Type B pancreatic cell (in vitro differentiated cells): Measurements from ENCODE around the gene RAP1GAP. TPM values are rescaled to one million over a fixed set of nuclear protein-coding genes. Genes with fewer than 3 reads are reported as not detected.
A peak's percentile ranks its signal among the peaks of the same experiment; 100 is the strongest.

Source experiments
- DNase-seq: peaks from one replicate; pipeline ENCODE4 v3.0.0; 2021; ENCODE audit warnings: mixed read lengths; ENCODE audit not compliant: unreplicated experiment; ENCODE audit errors: extremely low spot score
- H3K27ac Mint-ChIP-seq: 2 replicates; pipeline ENCODE4 v1.8.0; 2021; ENCODE audit warnings: mild to moderate bottlenecking, mixed read lengths
- H3K27me3 Mint-ChIP-seq: 2 replicates; pipeline ENCODE4 v1.8.0; 2021; ENCODE audit warnings: mixed read lengths
- H3K36me3 Mint-ChIP-seq: 2 replicates; pipeline ENCODE4 v1.8.0; 2021; ENCODE audit warnings: mixed read lengths
- H3K4me1 Mint-ChIP-seq: one replicate; pipeline ENCODE4 v1.8.0; 2021; ENCODE audit warnings: mixed read lengths; ENCODE audit not compliant: unreplicated experiment
- H3K4me3 Mint-ChIP-seq: 2 replicates; pipeline ENCODE4 v1.8.0; 2021; ENCODE audit warnings: mild to moderate bottlenecking, mixed read lengths
- H3K9me3 Mint-ChIP-seq: 2 replicates; pipeline ENCODE4 v1.8.0; 2021; ENCODE audit warnings: mixed read lengths
- CTCF ChIP-seq: fragments of 200-600 bp; sonication (generic); conservative IDR thresholded peaks from 2 replicates; pipeline ENCODE4 v1.5.0; 2021; ENCODE audit warnings: antibody characterized with exemption, mild to moderate bottlenecking
- long read RNA-seq: library from polyadenylated mRNA; unstranded; transcript quantifications from one replicate; pipeline ENCODE4 v2.0.0, GENCODE V29; 2020
- total RNA-seq: library from RNA; stranded (reverse); gene quantifications from 2 replicates; pipeline ENCODE4 v1.2.1, GENCODE V29; 2021; ENCODE audit warnings: low replicate concordance

Gene RAP1GAP
- total RNA-seq, result 18.5 and 20.3 TPM in 2 replicates
- long read RNA-seq, partial matches to known transcripts, result 1 of 1 reads
- long read RNA-seq, other reads (novel, unspliced or antisense), result 0 of 1 reads

- peaks cover 45% of the 10 kb centered on the region for H3K27me3 Mint-ChIP-seq
- H3K4me1 Mint-ChIP-seq, result peaks cover 31% of the 10 kb centered on the region
- no peak for TF ChIP-seq CTCF
- peak within 1 kb of the TSS; percentile 52 for H3K4me3 Mint-ChIP-seq
- DNase-seq, result no peak
- H3K9me3 Mint-ChIP-seq, result no peaks in the 10 kb centered on the region
- no peak within 1 kb of the TSS for H3K27ac Mint-ChIP-seq
- H3K36me3 Mint-ChIP-seq, result no peaks in the 10 kb centered on the region
Measured at GRCh38 chr1:21669258-21670058, at the start of gene RAP1GAP. Gene RAP1GAP (minus strand): TSS chr1:21669357. CDS start chr1:21620032, 49,325 bp downstream.

DNA sequence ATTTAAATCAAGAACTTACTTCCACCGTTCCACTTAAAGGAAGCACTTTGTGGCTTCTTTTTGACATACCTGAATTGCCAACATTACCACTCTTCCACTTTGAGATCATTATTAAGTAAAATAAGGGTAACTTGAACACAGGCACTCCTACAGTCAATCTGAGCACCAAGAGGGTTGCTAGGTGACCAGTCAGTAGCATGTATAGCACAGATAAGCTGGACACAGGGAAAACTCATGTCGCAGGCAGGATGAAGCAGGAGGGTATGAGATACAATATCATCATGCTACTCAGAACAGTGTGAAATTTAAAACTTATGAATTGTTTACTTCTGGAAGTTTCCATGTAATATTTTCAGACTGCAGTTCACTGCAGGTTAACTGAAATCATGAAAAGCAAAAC is 47.0 kb upstream of the RAP1GAP start:
- H3K27ac Mint-ChIP-seq, result no peak overlapping the region
- no peaks in the 10 kb centered on the region for H3K4me1 Mint-ChIP-seq
- no peaks in the 10 kb centered on the region for H3K27me3 Mint-ChIP-seq

DNA sequence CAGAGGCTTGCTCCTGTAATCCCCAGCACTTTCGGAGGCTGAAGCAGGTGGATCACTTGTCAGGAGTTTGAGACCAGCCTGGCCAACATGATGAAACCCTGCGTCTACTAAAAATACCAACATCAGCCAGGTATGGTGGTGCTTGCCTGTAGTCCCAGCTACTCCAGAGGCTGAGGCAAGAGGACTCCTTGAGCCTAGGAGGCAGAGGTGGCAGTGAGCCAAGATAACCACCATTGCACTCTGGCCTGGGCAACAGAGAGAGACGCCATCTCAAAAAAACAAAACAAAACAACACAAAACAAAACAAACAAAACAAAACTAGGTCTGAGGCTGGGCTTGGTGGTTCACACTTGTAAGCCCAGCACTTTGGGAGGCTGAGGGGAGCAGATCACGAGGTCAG is 38.7 kb upstream of the RAP1GAP start:
- TF ChIP-seq CTCF, result no peak
- no peak overlapping the region for H3K27ac Mint-ChIP-seq
- no peaks in the 10 kb centered on the region for H3K9me3 Mint-ChIP-seq

More for the DNA sequence above, 47.0 kb upstream of the RAP1GAP start:
- Mint-ChIP-seq H3K4me3 (no peak overlapping the region), H3K9me3 (no peaks in the 10 kb centered on the region), H3K36me3 (peaks cover 16% of the 10 kb centered on the region)
- TF ChIP-seq CTCF, result no peak
- no peak for DNase-seq

DNA sequence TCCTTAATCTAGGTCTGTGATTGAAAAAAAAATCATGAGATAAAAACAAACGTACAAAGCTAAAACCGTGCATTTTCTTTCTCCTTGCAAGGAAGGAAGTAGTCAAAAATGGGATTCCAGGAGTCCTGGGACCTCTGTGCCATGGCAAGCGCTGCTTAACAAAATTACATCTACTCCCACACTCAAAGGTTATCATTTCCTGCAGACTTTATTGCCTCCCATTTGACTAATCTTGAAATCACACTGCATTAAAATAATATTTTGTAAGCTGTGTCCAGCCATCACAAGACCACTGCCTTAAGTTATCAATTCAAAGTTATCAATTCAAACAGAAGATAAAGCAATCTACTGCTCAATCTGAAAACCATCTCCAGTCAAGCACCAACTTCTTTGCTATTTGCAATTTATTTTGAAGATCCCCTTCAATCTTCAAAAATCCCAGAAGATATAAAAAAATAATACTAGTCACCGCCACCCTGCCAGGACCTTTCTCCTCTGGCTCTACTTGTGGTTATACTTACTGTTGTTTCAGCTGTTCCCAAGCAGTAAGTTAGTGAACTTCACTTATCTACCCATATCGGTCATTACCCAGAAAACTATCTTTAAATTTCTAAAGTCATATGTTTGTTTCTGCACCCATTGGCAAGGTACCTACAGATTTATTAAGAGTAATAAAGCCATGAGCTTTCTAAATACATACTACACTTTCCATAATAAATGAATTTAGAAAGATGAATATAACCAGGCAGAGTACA is 38.1 kb upstream of the RAP1GAP start:
- Mint-ChIP-seq H3K27ac (no peak overlapping the region), H3K4me3 (no peak overlapping the region), H3K36me3 (peaks cover 22% of the 10 kb centered on the region), H3K9me3 (no peaks in the 10 kb centered on the region), H3K27me3 (no peaks in the 10 kb centered on the region), H3K4me1 (no peaks in the 10 kb centered on the region)
- DNase-seq, result no peak
- TF ChIP-seq CTCF, result no peak

More for the DNA sequence above, 38.7 kb upstream of the RAP1GAP start:
- Mint-ChIP-seq H3K36me3 (peaks cover 16% of the 10 kb centered on the region), H3K27me3 (no peaks in the 10 kb centered on the region), H3K4me3 (no peak overlapping the region), H3K4me1 (no peaks in the 10 kb centered on the region)
- DNase-seq, result no peak

- H3K9me3 Mint-ChIP-seq, result no peaks in the 10 kb centered on the region
- no peak for TF ChIP-seq CTCF
- no peak for DNase-seq
- H3K27me3 Mint-ChIP-seq, result no peaks in the 10 kb centered on the region
- no peak overlapping the region for H3K27ac Mint-ChIP-seq
- no peaks in the 10 kb centered on the region for H3K4me1 Mint-ChIP-seq
- no peak overlapping the region for H3K4me3 Mint-ChIP-seq
- peaks cover 28% of the 10 kb centered on the region for H3K36me3 Mint-ChIP-seq
Measured at GRCh38 chr1:21706151-21706835, 37.1 kb upstream of the RAP1GAP start.
